K562 (cell line): ENCODE results near the gene WASL. TPM values are rescaled to one million over a fixed set of nuclear protein-coding genes. Genes with fewer than 3 reads are reported as not detected.

Source experiments
- ATAC-seq: fragments of 200-7000 bp; cut with Tn5 transposase; 3 replicates; pipeline ENCODE4 v1.9.1; 2020; ENCODE audit warnings: moderate library complexity
- BruUV-seq: library from RNA; stranded (reverse); fragments of 400-500 nt; replicated peaks from 2 replicates; lab custom pipeline; 2021; lab: Mats Ljungman, UMichigan
- CTCF ChIA-PET: fragments of 300-600 bp; formaldehyde crosslinking; extraction: SDS; loops from one replicate; lab custom pipeline; 2021; ENCODE audit warnings: low intra/inter-chr PET ratio; lab: Yijun Ruan, JAX
- POLR2A ChIA-PET: fragments of 300-600, 350-650 bp; sonication (Branson Sonifier 250); formaldehyde crosslinking; extraction: SDS; loops from one replicate; lab custom pipeline; 2021; ENCODE audit warnings: antibody characterized with exemption, inconsistent platforms; lab: Yijun Ruan, JAX
- DNase-seq, 4 experiments: peaks; one replicate each; pipeline versions ENCODE4 v3.0.0 to v3.0.0-alpha.2; 2011 to 2018; ENCODE audit warnings: low spot score in 3 of 4, mixed read lengths in 3 of 4; ENCODE audit errors: extremely low read depth in 1 of 4
- FAIRE-seq: peaks from 2 replicates; lab custom pipeline; 2011; peaks lifted over from hg19 to GRCh38; lab: Jason Lieb, UNC
- H2AFZ ChIP-seq: 2 replicates; pipeline ENCODE4 v1.6.0; 2011; ENCODE audit warnings: low read depth, low read length, control low read depth, inconsistent platforms
- H3K27ac ChIP-seq: fragments of 200-600 bp; 3 replicates; pipeline ENCODE4 v1.8.0; 2011; ENCODE audit warnings: low read depth, mild to moderate bottlenecking, control low read depth, inconsistent platforms, low read length, moderate library complexity, mixed read lengths; ENCODE audit errors: extremely low read depth
- H3K27me3 ChIP-seq, 2 experiments: fragments of 300-600 bp in 1 of 2; 2 replicates in 1 of 2; 3 replicates in 1 of 2; pipeline versions ENCODE4 v1.6.0 to v1.8.0; 2011; ENCODE audit warnings: inconsistent platforms in 2 of 2, low read length in 2 of 2, mild to moderate bottlenecking in 1 of 2, mixed read lengths in 1 of 2, moderate library complexity in 1 of 2; ENCODE audit not compliant: control insufficient read depth in 2 of 2, insufficient read depth in 2 of 2
- H3K36me3 ChIP-seq: fragments of 300-600 bp; 3 replicates; pipeline ENCODE4 v1.8.0; 2011; ENCODE audit warnings: mild to moderate bottlenecking, low read length, inconsistent platforms; ENCODE audit not compliant: control insufficient read depth, insufficient read depth
- H3K4me1 ChIP-seq, 2 experiments: fragments of 200-600 bp in 1 of 2; replicated peaks in 1 of 2; 2 replicates in 1 of 2; 3 replicates in 1 of 2; pipeline versions ENCODE4 v1.5.1 to v1.8.0; 2011; ENCODE audit warnings: inconsistent platforms in 2 of 2, low read length in 2 of 2, mild to moderate bottlenecking in 1 of 2, mixed read lengths in 1 of 2, moderate library complexity in 1 of 2; ENCODE audit not compliant: control insufficient read depth in 2 of 2, insufficient read depth in 2 of 2
- H3K4me2 ChIP-seq: 2 replicates; pipeline ENCODE4 v1.6.1; 2011; ENCODE audit warnings: low read length, control low read depth, inconsistent platforms, mixed read lengths; ENCODE audit not compliant: insufficient read depth
- H3K4me3 ChIP-seq: fragments of 200-600 bp; sonication (generic), shearing (Covaris generic); 2 replicates; pipeline ENCODE4 v1.5.1; 2016; ENCODE audit warnings: control low read depth, inconsistent platforms
- H3K79me2 ChIP-seq: fragments of 200-600 bp; 3 replicates; pipeline ENCODE4 v1.8.0; 2011; ENCODE audit warnings: low read length, inconsistent platforms; ENCODE audit not compliant: control insufficient read depth, insufficient read depth
- H3K9ac ChIP-seq, 2 experiments: 2 replicates each; pipeline versions ENCODE4 v1.6.0 to v1.6.1; 2011; ENCODE audit warnings: low read depth in 2 of 2, low read length in 2 of 2, control low read depth in 1 of 2, inconsistent platforms in 1 of 2, mild to moderate bottlenecking in 1 of 2, mixed read lengths in 1 of 2; ENCODE audit not compliant: insufficient read depth in 1 of 2
- H3K9me1 ChIP-seq: one replicate; pipeline ENCODE4 v1.6.0; 2011; ENCODE audit warnings: inconsistent platforms, mild to moderate bottlenecking, low read length, moderate library complexity; ENCODE audit not compliant: control insufficient read depth, insufficient read depth
- H3K9me3 ChIP-seq: replicated peaks from 2 replicates; pipeline ENCODE4 v1.5.1; 2011; ENCODE audit warnings: low read depth, low read length, inconsistent platforms; ENCODE audit not compliant: control insufficient read depth, insufficient read depth
- H4K20me1 ChIP-seq: replicated peaks from 2 replicates; pipeline ENCODE4 v1.6.1; 2011; ENCODE audit warnings: low read length, inconsistent platforms, mixed read lengths; ENCODE audit not compliant: control insufficient read depth, insufficient read depth
- ATF6 ChIP-seq: sonication (generic); formaldehyde crosslinking; IDR thresholded peaks from 2 replicates; pipeline ENCODE4 v1.4.0; 2020; ENCODE audit warnings: mild to moderate bottlenecking, missing genetic modification reagents
- ELF2 ChIP-seq: fragments of 250-450 bp; sonication (Bioruptor Pico); IDR thresholded peaks from 2 replicates; pipeline ENCODE4 v1.5.0; 2021; ENCODE audit warnings: mild to moderate bottlenecking
- WGBS: fragments of 100-300 bp; shearing (Covaris generic); methylation state at CpG from one replicate; pipeline ENCODE4 v1.1.6; 2016; ENCODE audit warnings: low coverage, mixed read lengths; ENCODE audit not compliant: insufficient coverage; ENCODE audit errors: missing lambda C conversion rate; 5-methylcytosine and 5-hydroxymethylcytosine counted together
- in situ Hi-C: fragments of 300-500 bp; cut with MboI; formaldehyde crosslinking; loops from 4 replicates; pipeline ENCODE4 v1.15.0; 2018; ENCODE audit warnings: inconsistent platforms, mixed read lengths
- intact Hi-C: fragments of 100-400 bp; cut with micrococcal nuclease; formaldehyde crosslinking; loops from 2 replicates; pipeline ENCODE4 v1.14.2; 2022
- polyA plus RNA-seq, 8 experiments: library from polyadenylated mRNA; depleted of rRNA in 4 of 8; stranded (reverse) in 5 of 8; unstranded in 3 of 8; fragments of >200 nt; fragmentation: Nextera tagmentation in 2 of 8; fragmentation: Illumina TruSeq in 1 of 8; extraction: Ambion mirVana in 2 of 8; extraction: Trizol in 1 of 8; gene quantifications; 2 replicates each; pipeline versions ENCODE4 v1.2.1 to v1.2.3, GENCODE V29; 2011 to 2014; ENCODE audit warnings: inconsistent platforms in 1 of 8, missing spikeins in 1 of 8
- total RNA-seq, 7 experiments: library from RNA; depleted of rRNA in 6 of 7; stranded (reverse); fragments of >200 nt in 6 of 7; fragmentation: Illumina TruSeq in 2 of 7; extraction: Trizol in 2 of 7; gene quantifications; 2 replicates each; pipeline versions ENCODE4 v1.2.1 to v1.2.3, GENCODE V29; 2011 to 2021; ENCODE audit warnings: low replicate concordance in 1 of 7
- TF ChIP-seq, protein P1 (sequence below): fragments of 250-450 bp; sonication (Bioruptor Pico); IDR thresholded peaks from 2 replicates; pipeline ENCODE4 v1.5.0; 2021

The WASL gene
- total and polyA plus RNA-seq, 9 of the 15 experiments (the other 6 are each of a cell fraction or from before 2014, with no cell fraction given), result 3.2 to 13.9 (median 8.3) TPM

GRCh38 chr7:123791001-123791400 lies 42.2 kb upstream of the WASL start:
- Histone ChIP-seq H3K9me1 (no peaks in the 10 kb centered on the region), H3K4me2 (no peak overlapping the region), H3K36me3 (no peaks in the 10 kb centered on the region), H3K4me3 (no peak overlapping the region), H3K79me2 (no peaks in the 10 kb centered on the region), H3K9me3 (no peaks in the 10 kb centered on the region), H3K4me1 (peaks cover 0 to 25% of the 10 kb centered on the region in 2 experiments; a peak in 2 of 5 replicates), H3K27ac (no peak overlapping the region), H2AFZ (no peak overlapping the region), H3K27me3 (no peaks in the 10 kb centered on the region), H3K9ac (no peak overlapping the region), H4K20me1 (no peaks in the 10 kb centered on the region)
- CTCF ChIA-PET, result no interaction called here
- 0 out of 2 replicates have a peak, but pooled peaks have one; percentile 45 for TF ChIP-seq ELF2
- TF ChIP-seq, protein P1, sequence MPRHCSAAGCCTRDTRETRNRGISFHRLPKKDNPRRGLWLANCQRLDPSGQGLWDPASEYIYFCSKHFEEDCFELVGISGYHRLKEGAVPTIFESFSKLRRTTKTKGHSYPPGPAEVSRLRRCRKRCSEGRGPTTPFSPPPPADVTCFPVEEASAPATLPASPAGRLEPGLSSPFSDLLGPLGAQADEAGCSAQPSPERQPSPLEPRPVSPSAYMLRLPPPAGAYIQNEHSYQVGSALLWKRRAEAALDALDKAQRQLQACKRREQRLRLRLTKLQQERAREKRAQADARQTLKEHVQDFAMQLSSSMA (CRISPR knock-in tag), result no peak
- no peak for TF ChIP-seq ATF6 (CRISPR knock-in tag)
- POLR2A ChIA-PET, result interaction anchor here (0.9 to 1.0 kb wide), 2 partner anchors 13 to 42 kb away, joined by 3 read pairs; partner anchors contain the start of gene WASL
- ATAC-seq (no peak), FAIRE-seq (no peak), DNase-seq (no peak)
- 40% methylated on average over 5 of the region's 5 CpGs for WGBS
- no TSS peak for BruUV-seq
- intact Hi-C loops (no loop called here), in situ Hi-C loops (no loop called here)
